ENCODE results near the gene LAS1L. TPM values are rescaled to one million over a fixed set of nuclear protein-coding genes. Genes with fewer than 3 reads are reported as not detected.

LAS1L gene
- total RNA-seq, 1 experiment from 2014 or later: 72.9 TPM

DNA sequence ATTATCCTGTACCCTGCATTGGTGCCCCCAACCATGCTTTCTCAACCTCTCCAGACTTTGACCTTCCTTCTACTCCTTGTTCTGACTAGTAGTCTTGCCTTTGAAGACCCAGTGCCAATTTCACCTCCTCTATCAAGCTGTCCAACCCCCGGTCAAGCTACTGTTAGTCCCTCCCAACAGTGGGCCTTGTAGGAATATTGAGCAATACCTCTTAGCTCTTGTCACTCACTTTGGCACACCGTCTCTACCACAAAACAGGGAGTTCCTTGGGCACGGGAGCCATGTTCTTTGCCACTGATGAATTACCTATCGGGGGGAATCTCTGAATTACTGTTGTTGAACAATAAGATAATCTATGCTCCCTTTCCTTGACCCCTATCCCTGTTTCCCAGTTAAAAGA is 25.2 kb downstream of the LAS1L start:
- H2BK20ac ChIP-seq (ENCODE audit: low read depth, low read length, poor library complexity, severe bottlenecking): no peak overlapping the region
- H4K8ac ChIP-seq (replicated peaks; ENCODE audit: insufficient read length, low read depth, low read length): no peak overlapping the region
- no peaks in the 10 kb centered on the region for H3K79me2 ChIP-seq (ENCODE audit: insufficient read depth, low read length)
- H3K56ac ChIP-seq (ENCODE audit: insufficient read length, low read depth, low read length): no peak overlapping the region
- Mint-ChIP-seq H3K4me3 (no peak overlapping the region), H3K9me3 (peaks cover 46 to 51% of the 10 kb centered on the region in 2 experiments), H3K27ac (no peak overlapping the region; a peak in 1 of 7 replicates), H3K4me1 (peaks cover 4 to 6% of the 10 kb centered on the region in 2 experiments), H3K36me3 (ENCODE audit: insufficient read depth in 1 of 3, low read depth in 3 of 3) (peaks cover 22 to 62% (median 31%) of the 10 kb centered on the region in 3 experiments), H3K27me3 (ENCODE audit: low read depth) (no peaks in the 10 kb centered on the region; the same call in none of the 2 replicates)
- H3K27me3 ChIP-seq (ENCODE audit: insufficient read depth, low read length): no peaks in the 10 kb centered on the region
- no peak overlapping the region for H2BK15ac ChIP-seq (ENCODE audit: low read depth, low read length)
- no peak overlapping the region for H3K4ac ChIP-seq (ENCODE audit: low read depth, low read length)
- no peak overlapping the region for H3K23ac ChIP-seq (ENCODE audit: insufficient read length, low read depth, low read length)
- no peak overlapping the region for H4K5ac ChIP-seq (ENCODE audit: insufficient read length, low read depth, low read length)
- H3K18ac ChIP-seq (ENCODE audit: insufficient read length, low read depth, low read length): no peak overlapping the region
- H3K4me2 ChIP-seq (ENCODE audit: insufficient read depth, insufficient read length, low read length): no peak overlapping the region
- H3K79me1 ChIP-seq (ENCODE audit: insufficient read depth, low read depth, low read length, poor library complexity, severe bottlenecking): no peaks in the 10 kb centered on the region
- no peak overlapping the region for H2AK5ac ChIP-seq (ENCODE audit: insufficient read length, low read length)
- no peak overlapping the region for H2BK12ac ChIP-seq (ENCODE audit: insufficient read length, low read depth, low read length)
- no peak overlapping the region for H2BK120ac ChIP-seq (ENCODE audit: low read depth, low read length, poor library complexity, severe bottlenecking)
- no peak overlapping the region for H3K14ac ChIP-seq (ENCODE audit: insufficient read depth, low read length)
- no peak overlapping the region for H3T11ph ChIP-seq (ENCODE audit: low read length)
- TF ChIP-seq, protein P1, sequence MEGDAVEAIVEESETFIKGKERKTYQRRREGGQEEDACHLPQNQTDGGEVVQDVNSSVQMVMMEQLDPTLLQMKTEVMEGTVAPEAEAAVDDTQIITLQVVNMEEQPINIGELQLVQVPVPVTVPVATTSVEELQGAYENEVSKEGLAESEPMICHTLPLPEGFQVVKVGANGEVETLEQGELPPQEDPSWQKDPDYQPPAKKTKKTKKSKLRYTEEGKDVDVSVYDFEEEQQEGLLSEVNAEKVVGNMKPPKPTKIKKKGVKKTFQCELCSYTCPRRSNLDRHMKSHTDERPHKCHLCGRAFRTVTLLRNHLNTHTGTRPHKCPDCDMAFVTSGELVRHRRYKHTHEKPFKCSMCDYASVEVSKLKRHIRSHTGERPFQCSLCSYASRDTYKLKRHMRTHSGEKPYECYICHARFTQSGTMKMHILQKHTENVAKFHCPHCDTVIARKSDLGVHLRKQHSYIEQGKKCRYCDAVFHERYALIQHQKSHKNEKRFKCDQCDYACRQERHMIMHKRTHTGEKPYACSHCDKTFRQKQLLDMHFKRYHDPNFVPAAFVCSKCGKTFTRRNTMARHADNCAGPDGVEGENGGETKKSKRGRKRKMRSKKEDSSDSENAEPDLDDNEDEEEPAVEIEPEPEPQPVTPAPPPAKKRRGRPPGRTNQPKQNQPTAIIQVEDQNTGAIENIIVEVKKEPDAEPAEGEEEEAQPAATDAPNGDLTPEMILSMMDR (conservative IDR thresholded peaks at IDR 0.05): no peak
- no peaks in the 10 kb centered on the region for H3K23me2 ChIP-seq (ENCODE audit: insufficient read length, low read depth, low read length, poor library complexity, severe bottlenecking)
- peaks cover 37% of the 10 kb centered on the region for H3K9me3 ChIP-seq (ENCODE audit: control insufficient read depth, low read depth, low read length)
- H3K27ac ChIP-seq (ENCODE audit: insufficient read length, low read depth, low read length): no peak overlapping the region
- H4K91ac ChIP-seq (ENCODE audit: insufficient read length, low read depth, low read length): no peak overlapping the region
- no peak overlapping the region for H2BK5ac ChIP-seq (ENCODE audit: insufficient read length, low read length)
- no peak for DNase-seq
- WGBS (ENCODE audit: extremely low coverage, insufficient read length, low lambda C conversion rate): no CpG with 5 or more reads among the region's 4 CpGs
- no peak overlapping the region for H2AFZ ChIP-seq (ENCODE audit: low read length)
- no peaks in the 10 kb centered on the region for H3K4me1 ChIP-seq (ENCODE audit: insufficient read depth, low read length)
- no peaks in the 10 kb centered on the region for H4K20me1 ChIP-seq (ENCODE audit: control insufficient read depth, insufficient read depth, insufficient read length)
- H3K9ac ChIP-seq (ENCODE audit: extremely low read depth, insufficient read length, low read length): no peak overlapping the region

All from H9 (cell line).